ENCODE results near the gene LMBR1. TPM values are rescaled to one million over a fixed set of nuclear protein-coding genes. Genes with fewer than 3 reads are reported as not detected.
A peak's percentile ranks its signal among the peaks of the same experiment; 100 is the strongest.

LMBR1 gene
- total and polyA plus RNA-seq, 2 of the 13 experiments (the other 11 are each of a cell fraction or from before 2014, with no cell fraction given) = 20.9 to 39.6 TPM

DNA sequence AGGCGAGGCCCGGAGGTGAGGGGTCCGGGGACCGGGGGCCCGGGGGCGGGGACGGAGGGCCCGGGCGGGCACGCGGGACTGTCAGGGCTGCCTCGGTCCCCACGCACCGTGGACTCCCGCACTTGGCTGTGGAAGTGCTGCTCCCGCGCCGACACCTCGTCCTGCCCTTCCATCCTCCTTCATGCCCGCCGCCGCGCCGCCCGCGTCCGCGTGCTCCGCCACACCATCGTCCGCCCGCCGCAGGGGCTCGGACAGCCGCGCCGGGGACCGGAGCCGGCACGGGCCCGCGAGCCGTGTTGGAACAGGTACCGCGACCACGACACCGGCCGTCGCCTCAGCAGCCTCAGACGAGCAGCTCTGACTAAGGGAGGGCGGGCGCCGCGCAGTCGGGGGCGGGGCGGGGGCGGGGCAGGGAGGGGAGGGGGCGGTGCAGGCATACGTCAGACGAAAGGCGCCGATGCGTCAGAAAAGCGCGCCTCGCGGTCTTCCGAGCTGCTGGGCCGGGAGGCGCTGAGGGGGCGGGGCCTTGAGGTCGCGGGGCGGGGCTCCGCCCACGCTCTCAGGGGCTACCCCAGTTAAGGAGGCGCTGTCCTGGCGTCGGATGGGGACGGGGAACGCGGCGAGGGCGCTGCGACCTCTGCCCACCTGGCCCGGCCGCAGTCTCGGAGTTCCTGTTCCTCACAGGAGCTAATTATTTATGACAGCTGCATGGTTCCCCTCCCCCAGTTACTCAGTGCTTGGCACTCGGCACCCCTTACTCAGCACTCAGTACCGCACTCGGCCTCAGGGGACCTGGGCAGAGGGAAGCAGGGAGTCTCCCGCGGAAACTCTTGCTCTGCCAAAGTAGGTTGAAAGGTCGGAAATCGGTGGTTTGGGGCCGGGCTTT lies at the start of gene LMBR1 (continued):
- no peak for TF ChIP-seq TAF15 (IDR thresholded peaks at IDR 0.05; ENCODE audit: low read depth, low read length, poor library complexity, severe bottlenecking)
- TF ChIP-seq GLMP (CRISPR knock-in tag; IDR thresholded peaks at IDR 0.05; ENCODE audit: borderline replicate concordance) = no peak
- no peak for TF ChIP-seq ZNF44 (CRISPR knock-in tag; IDR thresholded peaks at IDR 0.05)
- TF ChIP-seq SOX6 (IDR thresholded peaks at IDR 0.05) = no peak
- TF ChIP-seq SOX6 (CRISPR knock-in tag; IDR thresholded peaks at IDR 0.05) = peak; percentile 65
- TF ChIP-seq ZSCAN9 (CRISPR knock-in tag; IDR thresholded peaks at IDR 0.05; ENCODE audit: borderline replicate concordance) = peak; percentile 61; the same call in 1 of the 2 replicates
- peak; percentile 42; the same call in 1 of the 2 replicates for TF ChIP-seq NRL (CRISPR knock-in tag; IDR thresholded peaks at IDR 0.05; ENCODE audit: borderline replicate concordance)
- TF ChIP-seq ELF1 (CRISPR knock-in tag; IDR thresholded peaks at IDR 0.05) = peak; percentile 8; the same call in 1 of the 2 replicates
- peak; percentile 52; the same call in 1 of the 2 replicates for TF ChIP-seq MED13 (CRISPR knock-in tag; IDR thresholded peaks at IDR 0.05)
- no peak for TF ChIP-seq BATF2 (CRISPR knock-in tag; IDR thresholded peaks at IDR 0.05)
- TF ChIP-seq NONO (IDR thresholded peaks at IDR 0.05) = no peak
- TF ChIP-seq NONO (CRISPR knock-in tag; conservative IDR thresholded peaks at IDR 0.05) = no peak; the same call in 1 of the 2 replicates
- TF ChIP-seq ZNF83 (CRISPR knock-in tag; IDR thresholded peaks at IDR 0.05; ENCODE audit: borderline replicate concordance) = no peak
- no peak for TF ChIP-seq SMARCE1 (IDR thresholded peaks at IDR 0.05; ENCODE audit: borderline replicate concordance)
- no peak for TF ChIP-seq CC2D1A (CRISPR knock-in tag; IDR thresholded peaks at IDR 0.05)
- peak; percentile 79 for TF ChIP-seq KAT8 (CRISPR knock-in tag; IDR thresholded peaks at IDR 0.05)
- TF ChIP-seq NCOR1 (IDR thresholded peaks at IDR 0.05; ENCODE audit: borderline replicate concordance, low read length) = no peak
- no peak for TF ChIP-seq ZBTB26 (CRISPR knock-in tag; IDR thresholded peaks at IDR 0.05; ENCODE audit: borderline replicate concordance)
- no peak for TF ChIP-seq KLF9 (CRISPR knock-in tag; IDR thresholded peaks at IDR 0.05; ENCODE audit: low read depth)
- TF ChIP-seq RFX3 (CRISPR knock-in tag; IDR thresholded peaks at IDR 0.05) = no peak
- TF ChIP-seq ZNF557 (CRISPR knock-in tag; IDR thresholded peaks at IDR 0.05) = no peak
- no peak for TF ChIP-seq JDP2 (CRISPR knock-in tag; IDR thresholded peaks at IDR 0.05; ENCODE audit: borderline replicate concordance)
- TF ChIP-seq, protein P1, sequence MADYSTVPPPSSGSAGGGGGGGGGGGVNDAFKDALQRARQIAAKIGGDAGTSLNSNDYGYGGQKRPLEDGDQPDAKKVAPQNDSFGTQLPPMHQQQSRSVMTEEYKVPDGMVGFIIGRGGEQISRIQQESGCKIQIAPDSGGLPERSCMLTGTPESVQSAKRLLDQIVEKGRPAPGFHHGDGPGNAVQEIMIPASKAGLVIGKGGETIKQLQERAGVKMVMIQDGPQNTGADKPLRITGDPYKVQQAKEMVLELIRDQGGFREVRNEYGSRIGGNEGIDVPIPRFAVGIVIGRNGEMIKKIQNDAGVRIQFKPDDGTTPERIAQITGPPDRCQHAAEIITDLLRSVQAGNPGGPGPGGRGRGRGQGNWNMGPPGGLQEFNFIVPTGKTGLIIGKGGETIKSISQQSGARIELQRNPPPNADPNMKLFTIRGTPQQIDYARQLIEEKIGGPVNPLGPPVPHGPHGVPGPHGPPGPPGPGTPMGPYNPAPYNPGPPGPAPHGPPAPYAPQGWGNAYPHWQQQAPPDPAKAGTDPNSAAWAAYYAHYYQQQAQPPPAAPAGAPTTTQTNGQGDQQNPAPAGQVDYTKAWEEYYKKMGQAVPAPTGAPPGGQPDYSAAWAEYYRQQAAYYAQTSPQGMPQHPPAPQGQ (CRISPR knock-in tag; IDR thresholded peaks at IDR 0.05; ENCODE audit: borderline replicate concordance) = no peak

All from HepG2 (cell line).